Measurements from ENCODE around the gene TM7SF2. TPM values are rescaled to one million over a fixed set of nuclear protein-coding genes. Genes with fewer than 3 reads are reported as not detected.
"Not testable (repeated sequence)": the region's sequence is repeated elsewhere in the genome, so short reads cannot be mapped to it uniquely, and the experiment has no call there.

The TM7SF2 gene
- total RNA-seq, 1 donor from 2014 or later: 23.9 TPM

- intact Hi-C loops (cut with micrococcal nuclease): loop anchor here (5.0 kb wide), 2 partner anchors 149 to 196 kb away; partner anchors contain the start of genes ATG2A and POLA2
Observed at GRCh38 chr11:65113361-65113756, 1.7 kb downstream of the TM7SF2 start.

- intact Hi-C loops (cut with micrococcal nuclease): loop anchor here (5.0 kb wide), 2 partner anchors 148 to 197 kb away; partner anchors contain the start of genes ATG2A and POLA2
Observed at GRCh38 chr11:65113839-65114238, 2.2 kb downstream of the TM7SF2 start.

DNA sequence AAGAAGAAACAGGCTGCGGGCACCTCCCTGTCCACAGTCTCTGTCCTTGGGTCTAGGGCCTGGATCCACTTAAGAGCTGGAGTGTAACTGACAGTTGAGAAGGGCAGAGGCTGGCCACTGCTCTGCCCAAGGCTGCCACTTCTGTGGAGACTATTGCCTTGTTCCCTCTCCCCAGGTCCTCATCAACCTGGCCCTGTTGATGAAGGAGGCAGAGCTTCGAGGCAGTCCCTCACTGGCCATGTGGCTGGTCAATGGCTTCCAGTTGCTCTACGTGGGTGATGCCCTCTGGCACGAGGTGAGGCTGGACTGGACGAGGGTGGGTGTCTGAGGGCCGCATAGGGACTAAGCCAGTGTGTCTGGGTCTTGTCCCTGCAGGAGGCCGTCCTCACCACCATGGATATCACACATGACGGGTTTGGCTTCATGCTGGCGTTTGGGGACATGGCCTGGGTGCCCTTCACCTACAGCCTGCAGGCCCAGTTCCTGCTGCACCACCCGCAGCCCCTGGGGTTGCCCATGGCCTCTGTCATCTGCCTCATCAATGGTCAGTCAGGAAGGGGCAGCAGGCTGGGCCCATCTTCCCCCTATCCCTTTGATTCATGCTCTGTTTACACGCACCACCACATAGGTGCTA, 3.0 kb downstream of the TM7SF2 start:
- intact Hi-C loops (cut with micrococcal nuclease): loop anchor here (5.0 kb wide), 2 partner anchors 148 to 197 kb away; partner anchors contain the start of genes ATG2A and POLA2

- intact Hi-C loops (cut with micrococcal nuclease): loop anchor here (2.0 kb wide), 1 partner anchor 65 kb away; the partner anchor contains the start of gene CAPN1
Observed at GRCh38 chr11:65115361-65116082, 3.9 kb downstream of the TM7SF2 start.

- intact Hi-C loops (cut with micrococcal nuclease): loop anchor here (1.0 to 2.0 kb wide), 7 partner anchors 20 to 269 kb away; partner anchors contain the start of genes CAPN1, CDCA5, SNX15 and VPS51
Observed at GRCh38 chr11:65116370-65117205, 4.9 kb downstream of the TM7SF2 start.

DNA sequence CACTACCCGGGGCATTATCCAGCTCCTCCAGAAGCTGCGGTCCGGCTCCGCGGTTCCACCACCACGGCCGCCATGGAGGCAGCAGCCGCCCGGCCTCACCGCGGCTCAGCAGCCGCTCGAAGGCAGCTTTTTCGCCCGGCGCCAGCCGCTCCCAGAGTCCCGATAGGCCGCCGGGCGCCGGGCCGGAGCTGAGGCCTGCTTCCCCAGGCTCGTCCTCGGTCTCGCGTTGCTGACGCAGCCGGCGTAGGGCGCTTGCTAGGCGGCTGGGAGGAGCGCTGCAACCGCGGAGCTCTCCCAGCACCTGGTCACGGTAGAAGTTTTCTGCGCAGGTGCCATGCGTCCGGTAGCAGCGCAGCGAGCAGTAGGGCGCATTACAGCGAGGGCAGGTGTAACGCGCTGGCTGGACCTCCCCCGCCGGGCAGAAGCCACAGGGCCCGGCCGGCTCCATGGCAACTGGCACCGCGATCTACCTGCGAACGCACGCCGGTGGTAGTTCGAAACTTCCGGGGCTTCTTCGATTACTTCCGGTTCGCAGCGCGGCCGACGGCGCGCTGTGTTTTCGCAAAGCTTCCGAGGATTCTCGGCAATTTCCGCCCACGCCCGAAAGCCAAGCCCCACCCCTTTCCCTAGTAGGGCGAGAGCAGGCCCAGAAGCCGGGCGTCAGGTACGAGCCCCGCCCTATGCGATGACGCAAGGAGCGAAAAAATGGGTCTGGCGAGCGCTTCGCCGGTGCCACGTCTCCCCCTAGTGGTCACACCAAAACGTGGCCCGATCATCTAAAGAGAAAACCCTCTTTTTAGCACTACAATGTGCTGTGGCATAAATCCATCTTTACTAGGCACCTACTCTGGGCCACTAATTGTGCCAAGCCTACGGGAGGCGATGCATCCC, 5.8 kb downstream of the TM7SF2 start, which contains the start of gene ZNHIT2:
ZNHIT2 (minus strand) TSS at position 496 of the 891 bp plus-strand sequence; CDS start at position 448, 48 bp downstream.
- intact Hi-C loops (cut with micrococcal nuclease): loop anchor here (1.0 to 2.0 kb wide), 7 partner anchors 21 to 270 kb away; partner anchors contain the start of genes CAPN1, CDCA5, SNX15 and VPS51

GRCh38 chr11:65118097-65118837, 6.6 kb downstream of the TM7SF2 start:
- intact Hi-C loops (cut with micrococcal nuclease): no loop called here

DNA sequence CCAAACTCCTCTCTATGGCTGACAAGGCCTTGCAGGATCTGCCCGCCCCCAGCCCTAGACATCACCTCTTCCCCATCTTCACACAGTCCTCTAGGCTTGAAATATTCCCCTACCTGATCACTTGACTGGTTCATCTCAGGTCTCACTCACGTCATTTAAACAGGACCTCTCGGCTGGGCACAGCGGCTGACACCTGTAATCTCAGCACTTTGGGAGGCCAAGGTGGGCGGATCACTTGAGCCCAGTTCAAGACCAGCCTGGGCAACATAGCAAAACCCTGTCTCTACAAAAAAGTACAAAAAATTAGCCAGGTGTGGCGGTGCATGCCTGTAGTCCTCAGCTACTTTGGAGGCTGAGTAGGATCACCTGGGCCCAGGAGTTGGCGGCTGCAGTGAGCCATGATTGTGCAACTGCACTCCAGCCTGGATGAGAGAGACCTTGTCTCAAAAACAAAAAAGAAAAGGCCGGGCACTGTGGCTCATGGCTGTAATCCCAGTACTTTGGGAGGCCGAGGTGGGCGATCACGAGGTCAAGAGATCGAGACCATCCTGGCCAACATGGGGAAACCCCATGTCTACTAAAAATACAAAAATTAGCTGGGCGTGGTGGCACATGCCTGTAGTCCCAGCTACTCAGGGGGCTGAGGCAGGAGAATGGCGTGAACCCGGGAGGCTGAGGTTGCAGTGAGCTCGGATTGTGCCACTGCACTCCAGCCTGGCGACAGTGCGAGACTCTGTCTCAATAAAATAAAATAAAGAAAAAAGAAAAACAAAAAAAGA, 7.4 kb downstream of the TM7SF2 start:
- intact Hi-C loops (cut with micrococcal nuclease): not testable (repeated sequence)

DNA sequence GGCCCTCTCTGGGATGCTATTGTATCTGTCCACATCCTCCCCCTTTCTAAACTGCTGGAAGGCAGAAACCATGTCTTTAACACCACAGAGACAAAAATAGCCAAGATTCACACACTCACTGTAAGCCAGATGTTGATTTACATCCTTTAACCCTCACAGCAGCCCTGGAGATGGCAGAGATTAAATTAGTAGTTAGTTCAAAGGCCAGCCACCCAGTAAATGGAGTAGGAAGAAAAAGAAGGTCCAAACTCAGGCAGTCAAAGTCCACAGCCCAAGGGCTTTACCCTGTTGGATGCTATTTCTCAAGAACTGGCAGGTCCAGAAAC, 8.0 kb downstream of the TM7SF2 start:
- intact Hi-C loops (cut with micrococcal nuclease): no loop called here

- intact Hi-C loops (cut with micrococcal nuclease): no loop called here
Observed at GRCh38 chr11:65120831-65121230, 9.2 kb downstream of the TM7SF2 start.

- intact Hi-C loops (cut with micrococcal nuclease): no loop called here
Observed at GRCh38 chr11:65121447-65121864, 9.8 kb downstream of the TM7SF2 start.

GRCh38 chr11:65121865-65122696, 10.4 kb downstream of the TM7SF2 start, which contains the start of the genes FAU and MRPL49:
Gene FAU (minus strand): TSS chr11:65122134. CDS start chr11:65121813, 321 bp downstream.
Gene MRPL49 (plus strand): TSS chr11:65122321. CDS start chr11:65122347, 26 bp downstream.
- intact Hi-C loops (cut with micrococcal nuclease): loop anchor here (1.0 kb wide), 2 partner anchors 12 to 38 kb away; partner anchors contain the start of genes CDCA5, SYVN1 and ZFPL1

- intact Hi-C loops (cut with micrococcal nuclease): no loop called here
Observed at GRCh38 chr11:65124480-65125196, 13.0 kb downstream of the TM7SF2 start.

- intact Hi-C loops (cut with micrococcal nuclease): no loop called here
Observed at GRCh38 chr11:65125197-65126056, 13.8 kb downstream of the TM7SF2 start.

GRCh38 chr11:65126624-65127274, 15.1 kb downstream of the TM7SF2 start:
- intact Hi-C loops (cut with micrococcal nuclease): no loop called here
